HepG2 (cell line): ENCODE data around the gene EGR2. TPM values are rescaled to one million over a fixed set of nuclear protein-coding genes. Genes with fewer than 3 reads are reported as not detected.

Source experiments
- CCAR2 ChIP-seq: fragments of 200-400 bp; formaldehyde crosslinking; optimal IDR thresholded peaks from 2 replicates; pipeline ENCODE3; 2018; ENCODE audit warnings: low read depth, mild to moderate bottlenecking, low read length, moderate library complexity
- HHEX ChIP-seq: IDR thresholded peaks from 2 replicates; pipeline ENCODE4 v1.6.1; 2016; ENCODE audit warnings: control low read depth
- HOXA9 ChIP-seq: sonication (generic); formaldehyde crosslinking; IDR thresholded peaks from 2 replicates; pipeline ENCODE4 v1.8.1; 2022; ENCODE audit warnings: missing genetic modification reagents, mild to moderate bottlenecking, moderate library complexity, borderline replicate concordance
- KLF15 ChIP-seq: sonication (generic); formaldehyde crosslinking; IDR thresholded peaks from 2 replicates; pipeline ENCODE4 v1.8.1; 2023; ENCODE audit warnings: borderline replicate concordance, mild to moderate bottlenecking, inconsistent platforms, missing genetic modification reagents, mixed read lengths
- SMARCC2 ChIP-seq: fragments of 450-650 bp; IDR thresholded peaks from 2 replicates; pipeline ENCODE4 v1.6.1; 2017; ENCODE audit warnings: antibody characterized with exemption, mild to moderate bottlenecking
- THYN1 ChIP-seq: sonication (generic); formaldehyde crosslinking; IDR thresholded peaks from 2 replicates; pipeline ENCODE4 v1.8.1; 2023; ENCODE audit warnings: low read depth, mild to moderate bottlenecking, moderate library complexity, missing genetic modification reagents, borderline replicate concordance
- U2AF2 ChIP-seq: fragments of 200-400 bp; formaldehyde crosslinking; IDR thresholded peaks from 2 replicates; pipeline ENCODE4 v1.6.1; 2017; ENCODE audit warnings: low read depth, mild to moderate bottlenecking, low read length
- ZMYM2 ChIP-seq: sonication (generic); formaldehyde crosslinking; IDR thresholded peaks from 2 replicates; pipeline ENCODE4 v1.8.0; 2022; ENCODE audit warnings: mild to moderate bottlenecking, missing genetic modification reagents
- ZNF230 ChIP-seq: sonication (generic); formaldehyde crosslinking; IDR thresholded peaks from 2 replicates; pipeline ENCODE4 v1.4.0; 2020; ENCODE audit warnings: mild to moderate bottlenecking, missing genetic modification reagents
- ZNF274 ChIP-seq: sonication (generic); formaldehyde crosslinking; IDR thresholded peaks from 2 replicates; pipeline ENCODE4 v1.5.1; 2020; ENCODE audit warnings: mild to moderate bottlenecking, missing genetic modification reagents
- ZNF451 ChIP-seq: sonication (generic); formaldehyde crosslinking; IDR thresholded peaks from 2 replicates; pipeline ENCODE4 v1.5.0; 2020; ENCODE audit warnings: mild to moderate bottlenecking, missing genetic modification reagents
- ZNF607 ChIP-seq: sonication (generic); formaldehyde crosslinking; IDR thresholded peaks from 2 replicates; pipeline ENCODE4 v1.5.1; 2020; ENCODE audit warnings: missing genetic modification reagents, mild to moderate bottlenecking, borderline replicate concordance
- ZNF782 ChIP-seq: sonication (generic); formaldehyde crosslinking; IDR thresholded peaks from 2 replicates; pipeline ENCODE4 v1.4.0; 2020; ENCODE audit warnings: missing genetic modification reagents, mild to moderate bottlenecking, borderline replicate concordance
- polyA plus RNA-seq, 8 experiments: library from polyadenylated mRNA; depleted of rRNA in 3 of 8; stranded (reverse) in 7 of 8; unstranded in 1 of 8; fragments of >200 nt; fragmentation: Illumina TruSeq in 4 of 8; extraction: Trizol in 4 of 8; gene quantifications; 2 replicates each; pipeline versions ENCODE4 v1.2.1 to v1.2.3, GENCODE V29; 2011 to 2016; ENCODE audit warnings: low read depth in 4 of 8, missing spikeins in 1 of 8, mixed read lengths in 1 of 8; ENCODE audit not compliant: insufficient read depth in 1 of 8
- total RNA-seq, 5 experiments: library from RNA; depleted of rRNA; stranded (reverse); fragments of >200 nt; fragmentation: Illumina TruSeq; extraction: Trizol; gene quantifications; 2 replicates each; pipeline ENCODE4 v1.2.3, GENCODE V29; 2016; ENCODE audit warnings: low read depth in 1 of 5
- TF ChIP-seq, protein P1 (sequence below): sonication (generic); formaldehyde crosslinking; IDR thresholded peaks from 2 replicates; pipeline ENCODE4 v1.5.1; 2020; ENCODE audit warnings: missing genetic modification reagents, mild to moderate bottlenecking, borderline replicate concordance
- TF ChIP-seq, protein P2 (sequence below): sonication (generic); formaldehyde crosslinking; IDR thresholded peaks from 2 replicates; pipeline ENCODE4 v1.4.0; 2020; ENCODE audit warnings: missing genetic modification reagents

EGR2 gene
- total and polyA plus RNA-seq, 2 of the 13 experiments (the other 11 are each of a cell fraction or from before 2014, with no cell fraction given): 0.11 to 0.15 TPM

DNA sequence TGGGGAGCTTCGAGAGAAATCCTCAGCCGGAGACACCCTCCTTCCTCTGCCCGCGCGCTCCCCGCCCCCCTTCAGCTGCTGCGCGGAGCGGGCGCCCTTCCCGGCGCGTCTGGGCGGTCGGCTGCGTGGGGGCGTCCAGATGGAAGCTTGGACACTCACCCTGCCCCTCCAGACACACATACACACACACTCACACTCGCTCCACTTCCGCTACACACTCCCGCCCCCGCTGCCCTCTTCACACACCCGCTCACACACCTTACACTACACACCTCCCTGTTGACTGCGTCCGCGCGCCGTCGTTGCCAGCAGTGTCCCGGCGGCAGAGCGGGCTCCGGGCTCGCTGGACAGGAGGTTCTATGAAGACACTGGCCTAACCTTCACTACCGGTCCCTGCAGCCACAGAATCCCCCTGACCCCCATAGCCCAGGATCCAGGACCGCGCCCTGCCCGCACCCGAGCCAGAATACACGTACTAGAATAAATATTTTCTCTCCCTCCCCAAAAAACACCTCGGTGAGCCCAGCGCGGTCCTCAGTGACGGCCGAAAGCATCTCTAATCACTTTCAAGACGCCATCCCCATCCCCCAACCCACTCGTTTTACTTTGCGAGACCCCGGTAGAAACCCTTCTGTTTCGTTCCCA lies 1.1 kb upstream of the EGR2 start (continued):
- TF ChIP-seq HHEX (no peak), ZNF782 (0 out of 2 replicates have a peak, but pooled peaks have one; percentile 13), ZMYM2 (CRISPR knock-in tag) (no peak), ZNF274 (CRISPR knock-in tag) (no peak), ZNF451 (CRISPR knock-in tag) (no peak), SMARCC2 (no peak), THYN1 (CRISPR knock-in tag) (no peak), CCAR2 (no peak), KLF15 (CRISPR knock-in tag) (no peak), ZNF230 (CRISPR knock-in tag) (no peak), HOXA9 (CRISPR knock-in tag) (no peak), ZNF607 (0 out of 2 replicates have a peak, but pooled peaks have one; percentile 20), U2AF2 (no peak)
- TF ChIP-seq, protein P1, sequence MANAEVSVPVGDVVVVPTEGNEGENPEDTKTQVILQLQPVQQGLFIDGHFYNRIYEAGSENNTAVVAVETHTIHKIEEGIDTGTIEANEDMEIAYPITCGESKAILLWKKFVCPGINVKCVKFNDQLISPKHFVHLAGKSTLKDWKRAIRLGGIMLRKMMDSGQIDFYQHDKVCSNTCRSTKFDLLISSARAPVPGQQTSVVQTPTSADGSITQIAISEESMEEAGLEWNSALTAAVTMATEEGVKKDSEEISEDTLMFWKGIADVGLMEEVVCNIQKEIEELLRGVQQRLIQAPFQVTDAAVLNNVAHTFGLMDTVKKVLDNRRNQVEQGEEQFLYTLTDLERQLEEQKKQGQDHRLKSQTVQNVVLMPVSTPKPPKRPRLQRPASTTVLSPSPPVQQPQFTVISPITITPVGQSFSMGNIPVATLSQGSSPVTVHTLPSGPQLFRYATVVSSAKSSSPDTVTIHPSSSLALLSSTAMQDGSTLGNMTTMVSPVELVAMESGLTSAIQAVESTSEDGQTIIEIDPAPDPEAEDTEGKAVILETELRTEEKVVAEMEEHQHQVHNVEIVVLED (CRISPR knock-in tag): no peak
- TF ChIP-seq, protein P2, sequence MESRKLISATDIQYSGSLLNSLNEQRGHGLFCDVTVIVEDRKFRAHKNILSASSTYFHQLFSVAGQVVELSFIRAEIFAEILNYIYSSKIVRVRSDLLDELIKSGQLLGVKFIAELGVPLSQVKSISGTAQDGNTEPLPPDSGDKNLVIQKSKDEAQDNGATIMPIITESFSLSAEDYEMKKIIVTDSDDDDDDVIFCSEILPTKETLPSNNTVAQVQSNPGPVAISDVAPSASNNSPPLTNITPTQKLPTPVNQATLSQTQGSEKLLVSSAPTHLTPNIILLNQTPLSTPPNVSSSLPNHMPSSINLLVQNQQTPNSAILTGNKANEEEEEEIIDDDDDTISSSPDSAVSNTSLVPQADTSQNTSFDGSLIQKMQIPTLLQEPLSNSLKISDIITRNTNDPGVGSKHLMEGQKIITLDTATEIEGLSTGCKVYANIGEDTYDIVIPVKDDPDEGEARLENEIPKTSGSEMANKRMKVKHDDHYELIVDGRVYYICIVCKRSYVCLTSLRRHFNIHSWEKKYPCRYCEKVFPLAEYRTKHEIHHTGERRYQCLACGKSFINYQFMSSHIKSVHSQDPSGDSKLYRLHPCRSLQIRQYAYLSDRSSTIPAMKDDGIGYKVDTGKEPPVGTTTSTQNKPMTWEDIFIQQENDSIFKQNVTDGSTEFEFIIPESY (CRISPR knock-in tag): no peak
